Measurements from ENCODE around the gene FABP1.

GRCh38 chr2:88139203-88139702, 11.4 kb upstream of the FABP1 start:
- no peak for TF ChIP-seq CTCF (IDR thresholded peaks at IDR 0.05; ENCODE audit: low read length)
- no peak for TF ChIP-seq EZH2 (optimal IDR thresholded peaks at IDR 0.05; ENCODE audit: low read depth, low read length)

Measured in MM.1S (cell line).